Calu3 (cell line): ENCODE data around the gene USB1. TPM values are rescaled to one million over a fixed set of nuclear protein-coding genes. Genes with fewer than 3 reads are reported as not detected.

Experiments
- BruUV-seq: library from RNA; stranded (reverse); fragments of 400-500 nt; replicated peaks from 2 replicates; lab custom pipeline; 2021; lab: Mats Ljungman, UMichigan
- CTCF ChIA-PET: fragments of 300-600 bp; sonication (Branson Sonifier 250); formaldehyde crosslinking; loops from one replicate; lab custom pipeline; 2022; ENCODE audit warnings: antibody characterized with exemption; lab: Charles Lee
- DNase-seq: peaks from one replicate; pipeline ENCODE4 v3.0.0; 2022
- H3K27ac Mint-ChIP-seq: one replicate; pipeline ENCODE4 v1.8.0; 2022; ENCODE audit warnings: mixed read lengths; ENCODE audit not compliant: unreplicated experiment
- H3K27me3 Mint-ChIP-seq: one replicate; pipeline ENCODE4 v1.8.0; 2022; ENCODE audit warnings: mixed read lengths; ENCODE audit not compliant: unreplicated experiment
- H3K36me3 Mint-ChIP-seq: one replicate; pipeline ENCODE4 v1.8.0; 2022; ENCODE audit warnings: mild to moderate bottlenecking, moderate library complexity, mixed read lengths; ENCODE audit not compliant: insufficient read depth, unreplicated experiment
- H3K4me1 Mint-ChIP-seq: one replicate; pipeline ENCODE4 v1.8.0; 2022; ENCODE audit warnings: mild to moderate bottlenecking, low read depth, mixed read lengths; ENCODE audit not compliant: unreplicated experiment
- H3K4me3 Mint-ChIP-seq: one replicate; pipeline ENCODE4 v1.8.0; 2022; ENCODE audit warnings: mild to moderate bottlenecking, low read depth, moderate library complexity, mixed read lengths; ENCODE audit not compliant: unreplicated experiment
- H3K9me3 Mint-ChIP-seq: one replicate; pipeline ENCODE4 v1.8.0; 2022; ENCODE audit warnings: low read depth, mixed read lengths; ENCODE audit not compliant: unreplicated experiment
- intact Hi-C: fragments of 100-400 bp; cut with micrococcal nuclease; formaldehyde crosslinking; loops from one replicate; pipeline ENCODE4 v1.10.0; 2022; ENCODE audit not compliant: unreplicated experiment
- total RNA-seq: library from RNA; stranded (reverse); gene quantifications from 2 replicates; pipeline ENCODE4 v1.2.3, GENCODE V29; 2022
- TF ChIP-seq, protein P1 (sequence below): fragments of 200-600 bp; IDR thresholded peaks from one replicate; pipeline ENCODE4 v1.8.0; 2022; ENCODE audit warnings: antibody characterized with exemption; ENCODE audit not compliant: unreplicated experiment

USB1 gene
- total RNA-seq, 1 experiment from 2014 or later, result 59.3 TPM

DNA sequence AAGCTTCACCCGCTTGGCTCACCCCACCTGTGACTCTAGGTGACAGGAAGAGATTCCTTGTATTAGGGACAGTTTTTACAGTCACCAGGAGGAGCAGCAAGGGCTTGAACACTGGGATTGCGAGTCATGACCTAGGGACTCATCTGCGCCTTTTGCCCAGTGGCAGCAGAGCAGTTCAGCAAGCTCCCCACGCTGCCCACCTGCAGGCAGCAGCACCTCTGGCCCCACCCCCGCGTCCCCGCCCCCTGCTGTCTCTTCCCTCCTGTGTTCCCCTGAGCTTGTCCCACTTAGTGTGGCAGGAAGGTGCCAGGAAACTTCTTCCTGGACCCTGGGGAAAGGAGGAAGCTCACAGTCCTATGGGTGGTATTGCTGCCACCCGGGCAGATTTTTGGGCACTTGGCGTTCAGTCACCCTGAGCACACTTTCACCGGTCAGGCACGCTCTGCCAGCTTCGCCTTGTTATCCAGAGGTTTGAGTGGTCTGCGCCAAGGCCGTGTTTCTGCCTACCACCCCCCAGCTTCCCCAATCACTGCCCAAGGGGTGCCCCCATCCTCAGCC is 33.0 kb downstream of the USB1 start:
- CTCF ChIA-PET, result interaction anchor here (0.6 to 1.9 kb wide), 3 partner anchors 10 to 88 kb away, joined by 3 to 16 read pairs (median 4); no protein-coding TSS in a partner anchor
- intact Hi-C loops, result no loop called here
- no peaks in the 10 kb centered on the region for H3K9me3 Mint-ChIP-seq
- no TSS peak for BruUV-seq
- H3K4me1 Mint-ChIP-seq, result peaks cover 35% of the 10 kb centered on the region
- no peaks in the 10 kb centered on the region for H3K27me3 Mint-ChIP-seq
- no peak for DNase-seq
- TF ChIP-seq, protein P1, sequence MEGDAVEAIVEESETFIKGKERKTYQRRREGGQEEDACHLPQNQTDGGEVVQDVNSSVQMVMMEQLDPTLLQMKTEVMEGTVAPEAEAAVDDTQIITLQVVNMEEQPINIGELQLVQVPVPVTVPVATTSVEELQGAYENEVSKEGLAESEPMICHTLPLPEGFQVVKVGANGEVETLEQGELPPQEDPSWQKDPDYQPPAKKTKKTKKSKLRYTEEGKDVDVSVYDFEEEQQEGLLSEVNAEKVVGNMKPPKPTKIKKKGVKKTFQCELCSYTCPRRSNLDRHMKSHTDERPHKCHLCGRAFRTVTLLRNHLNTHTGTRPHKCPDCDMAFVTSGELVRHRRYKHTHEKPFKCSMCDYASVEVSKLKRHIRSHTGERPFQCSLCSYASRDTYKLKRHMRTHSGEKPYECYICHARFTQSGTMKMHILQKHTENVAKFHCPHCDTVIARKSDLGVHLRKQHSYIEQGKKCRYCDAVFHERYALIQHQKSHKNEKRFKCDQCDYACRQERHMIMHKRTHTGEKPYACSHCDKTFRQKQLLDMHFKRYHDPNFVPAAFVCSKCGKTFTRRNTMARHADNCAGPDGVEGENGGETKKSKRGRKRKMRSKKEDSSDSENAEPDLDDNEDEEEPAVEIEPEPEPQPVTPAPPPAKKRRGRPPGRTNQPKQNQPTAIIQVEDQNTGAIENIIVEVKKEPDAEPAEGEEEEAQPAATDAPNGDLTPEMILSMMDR, result no peak
- no peak overlapping the region for H3K4me3 Mint-ChIP-seq
- no peak overlapping the region for H3K27ac Mint-ChIP-seq
- peaks cover 22% of the 10 kb centered on the region for H3K36me3 Mint-ChIP-seq

DNA sequence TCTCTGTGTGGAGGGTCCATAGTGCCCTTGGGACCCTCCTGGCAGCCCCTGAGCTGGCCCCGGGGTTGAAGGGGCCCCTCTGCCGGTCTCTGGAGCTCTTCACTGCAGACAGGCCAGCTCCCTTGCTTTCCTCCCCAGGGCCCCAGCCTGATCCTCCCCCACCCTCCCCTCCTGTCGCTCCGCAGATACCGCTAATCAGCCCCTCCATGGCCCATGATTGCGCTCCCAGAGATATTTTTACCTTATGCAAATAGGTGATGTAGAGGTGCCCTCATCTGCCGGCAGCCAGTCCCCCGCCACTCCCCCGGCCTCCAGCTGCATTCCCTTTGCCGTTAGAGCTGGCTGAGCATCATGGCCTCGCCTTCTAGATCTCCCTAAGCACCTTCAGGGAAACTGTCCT is 33.6 kb downstream of the USB1 start:
- H3K4me1 Mint-ChIP-seq, result peaks cover 30% of the 10 kb centered on the region
- H3K36me3 Mint-ChIP-seq, result peaks cover 17% of the 10 kb centered on the region
- BruUV-seq, result no TSS peak
- H3K9me3 Mint-ChIP-seq, result no peaks in the 10 kb centered on the region
- H3K27me3 Mint-ChIP-seq, result no peaks in the 10 kb centered on the region
- no peak overlapping the region for H3K27ac Mint-ChIP-seq
- TF ChIP-seq, protein P1, result no peak
- no peak overlapping the region for H3K4me3 Mint-ChIP-seq
- CTCF ChIA-PET, result interaction anchor here (0.6 to 1.9 kb wide), 2 partner anchors 10 to 87 kb away, joined by 3 to 16 read pairs; no protein-coding TSS in a partner anchor
- DNase-seq, result no peak
- intact Hi-C loops, result no loop called here

DNA sequence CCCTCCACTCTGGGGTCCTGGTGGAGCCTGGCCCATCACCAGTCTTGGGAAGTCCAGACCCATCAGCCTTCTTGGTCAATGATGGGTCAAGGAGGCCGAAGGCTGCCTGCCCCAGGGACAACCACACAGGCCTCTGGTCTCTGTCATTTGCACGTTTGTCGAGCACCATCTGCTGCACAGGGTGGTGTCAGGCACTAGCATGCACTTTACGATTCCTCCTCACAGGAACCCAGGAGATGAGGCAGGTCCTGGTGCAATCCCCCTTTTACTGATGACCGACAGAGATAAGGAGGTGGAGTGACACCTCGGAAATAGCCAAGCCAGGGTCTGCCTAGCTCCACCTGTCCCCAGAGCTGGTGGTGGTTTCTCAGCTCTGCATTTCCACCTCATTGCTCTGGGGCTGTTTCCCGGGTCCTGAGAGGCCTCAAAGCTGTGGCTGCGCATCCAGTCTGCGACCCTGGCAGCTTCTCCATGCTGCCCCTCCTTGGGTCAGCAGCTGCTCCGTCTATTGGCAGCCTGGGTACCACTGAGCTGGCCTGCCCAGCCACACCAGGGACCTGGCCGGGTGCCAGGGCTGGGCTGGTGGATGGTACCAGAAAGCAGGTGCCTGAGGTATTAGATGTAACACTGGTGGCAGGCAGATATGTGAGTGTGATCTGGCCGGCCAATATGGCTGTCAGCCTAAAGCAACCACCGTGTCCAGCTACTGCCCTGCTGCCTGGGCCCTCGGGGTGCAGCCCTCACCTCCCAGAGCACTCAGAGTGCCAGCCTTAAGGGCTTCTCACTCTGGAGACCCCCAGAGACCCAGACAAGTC is 34.4 kb downstream of the USB1 start:
- Mint-ChIP-seq H3K36me3 (peaks cover 17% of the 10 kb centered on the region), H3K27me3 (no peaks in the 10 kb centered on the region), H3K27ac (no peak overlapping the region), H3K4me3 (no peak overlapping the region), H3K9me3 (no peaks in the 10 kb centered on the region), H3K4me1 (peaks cover 22% of the 10 kb centered on the region)
- BruUV-seq, result no TSS peak
- CTCF ChIA-PET, result no interaction called here
- TF ChIP-seq, protein P1, result no peak
- intact Hi-C loops, result no loop called here
- DNase-seq, result no peak

DNA sequence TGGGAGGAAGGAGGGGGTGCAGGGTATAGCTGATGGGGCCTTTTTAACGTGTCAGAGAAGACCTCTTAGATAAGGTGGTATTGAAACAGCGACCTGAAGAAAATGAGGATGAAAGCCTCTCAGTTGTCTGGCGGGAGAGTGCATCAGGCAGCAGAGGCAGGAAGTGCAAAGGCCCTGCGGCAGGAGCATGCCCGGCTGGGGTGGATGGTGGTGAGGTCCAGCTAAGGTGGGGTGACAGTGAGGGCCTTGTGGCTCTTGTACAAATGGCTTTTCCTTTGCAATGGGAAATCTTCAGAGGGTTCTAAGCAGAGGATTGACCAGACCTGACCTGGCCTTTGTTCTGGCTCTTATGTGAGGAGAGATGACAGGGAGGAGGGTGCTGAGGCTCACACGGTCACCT is 35.7 kb downstream of the USB1 start:
- Mint-ChIP-seq H3K4me3 (no peak overlapping the region), H3K27ac (no peak overlapping the region), H3K27me3 (no peaks in the 10 kb centered on the region), H3K4me1 (peaks cover 8% of the 10 kb centered on the region), H3K9me3 (no peaks in the 10 kb centered on the region), H3K36me3 (peaks cover 19% of the 10 kb centered on the region)
- no TSS peak for BruUV-seq
- TF ChIP-seq, protein P1, result no peak
- CTCF ChIA-PET, result no interaction called here
- intact Hi-C loops, result no loop called here
- no peak for DNase-seq
